DMS53 treated with DMSO at 0.1 percent for 48 hours (cell line): ENCODE data around the gene PRND.
"Not testable (repeated sequence)": the region's sequence is repeated elsewhere in the genome, so short reads cannot be mapped to it uniquely, and the experiment has no call there.

Experiments
- DNase-seq: peaks from one replicate; lab custom pipeline; 2025; ENCODE audit not compliant: unreplicated experiment; lab: John Stamatoyannopoulos, UW

Gene PRND

GRCh38 chr20:4736875-4737274 lies 15.2 kb downstream of the PRND start:
- DNase-seq, result no peak

DNA sequence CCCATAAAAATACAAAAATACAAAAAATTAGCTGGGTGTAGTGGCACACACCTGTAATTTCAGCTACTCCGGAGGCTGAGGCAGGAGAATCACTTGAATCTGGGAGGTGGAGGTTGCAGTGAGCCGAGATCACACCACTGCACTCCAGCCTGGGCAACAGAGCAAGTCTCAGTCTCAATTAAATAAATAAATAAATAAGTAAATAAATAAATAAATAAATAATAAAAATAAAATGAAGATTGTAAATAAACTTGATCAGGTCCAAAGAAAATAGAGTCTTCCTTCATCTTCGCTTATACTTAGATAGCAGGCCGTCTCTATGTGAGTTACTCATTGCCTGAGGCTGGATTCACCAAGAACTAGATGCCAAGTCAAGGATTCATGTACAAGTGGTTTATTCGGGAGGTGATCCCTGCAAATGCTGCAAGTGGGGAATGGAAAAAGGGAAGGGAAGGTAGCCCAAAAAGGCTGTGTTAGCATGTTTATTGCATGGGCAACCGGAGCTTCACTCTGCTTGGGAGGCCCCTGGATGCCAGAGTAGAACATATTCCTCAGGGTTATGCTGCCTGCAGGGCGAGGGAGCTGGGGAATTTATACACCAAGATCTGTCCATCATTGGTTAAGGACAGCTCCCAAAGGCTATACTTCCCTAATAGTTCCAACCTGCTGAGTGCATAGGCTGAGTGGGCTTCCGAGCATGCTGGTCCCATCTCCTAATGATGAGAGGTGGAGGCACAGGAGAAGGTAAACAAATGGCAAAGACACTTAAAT lies 16.3 kb downstream of the PRND start:
- no peak for DNase-seq

DNA sequence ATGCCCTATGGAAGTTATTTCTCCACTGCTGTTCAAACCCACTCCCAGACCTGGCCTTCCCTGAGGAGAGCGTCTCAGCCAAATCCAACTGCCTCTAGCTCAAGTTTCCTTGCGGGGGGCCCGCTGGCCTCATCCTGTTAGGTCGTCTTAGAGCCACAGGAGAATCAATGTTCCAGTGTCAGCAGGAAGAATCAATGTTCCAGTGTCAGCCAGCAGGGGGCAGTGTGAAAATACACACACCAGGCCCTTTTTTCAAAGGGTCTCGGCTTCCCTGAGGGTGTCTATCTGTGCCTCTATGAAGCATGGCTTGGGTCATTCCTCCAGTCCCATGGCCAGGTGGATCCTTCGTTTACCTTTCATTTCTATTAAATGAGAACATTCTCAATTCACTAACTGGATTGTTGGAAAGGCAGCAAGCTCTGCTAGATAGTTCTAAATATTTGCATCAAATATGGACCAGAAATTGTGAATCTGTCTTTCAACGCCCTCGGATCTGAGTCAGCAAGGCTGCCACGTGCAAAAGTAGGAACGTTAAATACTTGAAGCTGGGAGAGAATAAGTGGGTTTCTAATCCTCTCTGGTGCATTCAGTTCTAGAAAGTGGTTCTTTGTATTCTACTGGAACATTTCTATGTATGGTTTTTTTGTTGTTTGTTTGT lies 19.2 kb downstream of the PRND start:
- no peak for DNase-seq

DNA sequence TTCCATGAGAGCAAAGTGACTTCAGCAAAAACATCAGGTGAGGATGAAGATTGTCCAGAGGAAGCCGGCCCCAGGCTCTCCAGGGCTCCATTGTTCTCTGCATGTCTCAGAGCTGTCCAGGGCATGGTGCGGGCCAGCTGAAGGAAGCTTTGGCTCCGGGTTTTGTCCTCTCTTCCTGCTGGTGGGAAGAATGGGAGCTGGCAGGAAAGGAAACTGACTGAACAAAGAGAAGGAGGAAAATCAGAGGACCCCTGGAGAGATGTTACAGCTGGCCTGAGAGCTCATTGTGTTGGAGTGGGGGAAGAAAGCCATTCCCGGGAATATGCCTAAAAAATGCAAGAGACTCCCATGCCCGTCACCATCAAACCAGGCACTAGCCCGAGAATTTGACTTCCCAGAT lies 27.1 kb downstream of the PRND start:
- no peak for DNase-seq

DNA sequence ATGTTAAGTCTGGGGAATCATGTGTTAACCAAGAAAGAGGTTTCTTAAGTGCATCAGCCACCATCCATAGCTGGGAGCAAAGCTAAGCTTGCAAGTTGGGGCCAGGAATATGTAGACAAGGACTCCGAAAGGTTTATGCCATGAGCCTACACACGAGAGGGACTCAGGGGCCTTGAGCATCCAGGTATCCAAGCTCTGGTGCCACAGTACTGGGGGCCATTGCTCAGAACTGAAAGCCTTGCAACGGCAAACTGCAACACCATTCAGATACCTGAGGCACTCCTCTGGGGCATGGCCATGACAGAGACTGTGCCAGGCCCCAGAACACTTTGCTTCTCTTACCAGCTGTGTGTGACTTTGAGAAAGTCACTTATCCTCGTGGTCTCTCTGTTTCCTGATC lies 27.6 kb downstream of the PRND start:
- no peak for DNase-seq

GRCh38 chr20:4750381-4750780 lies 28.7 kb downstream of the PRND start:
- no peak for DNase-seq

DNA sequence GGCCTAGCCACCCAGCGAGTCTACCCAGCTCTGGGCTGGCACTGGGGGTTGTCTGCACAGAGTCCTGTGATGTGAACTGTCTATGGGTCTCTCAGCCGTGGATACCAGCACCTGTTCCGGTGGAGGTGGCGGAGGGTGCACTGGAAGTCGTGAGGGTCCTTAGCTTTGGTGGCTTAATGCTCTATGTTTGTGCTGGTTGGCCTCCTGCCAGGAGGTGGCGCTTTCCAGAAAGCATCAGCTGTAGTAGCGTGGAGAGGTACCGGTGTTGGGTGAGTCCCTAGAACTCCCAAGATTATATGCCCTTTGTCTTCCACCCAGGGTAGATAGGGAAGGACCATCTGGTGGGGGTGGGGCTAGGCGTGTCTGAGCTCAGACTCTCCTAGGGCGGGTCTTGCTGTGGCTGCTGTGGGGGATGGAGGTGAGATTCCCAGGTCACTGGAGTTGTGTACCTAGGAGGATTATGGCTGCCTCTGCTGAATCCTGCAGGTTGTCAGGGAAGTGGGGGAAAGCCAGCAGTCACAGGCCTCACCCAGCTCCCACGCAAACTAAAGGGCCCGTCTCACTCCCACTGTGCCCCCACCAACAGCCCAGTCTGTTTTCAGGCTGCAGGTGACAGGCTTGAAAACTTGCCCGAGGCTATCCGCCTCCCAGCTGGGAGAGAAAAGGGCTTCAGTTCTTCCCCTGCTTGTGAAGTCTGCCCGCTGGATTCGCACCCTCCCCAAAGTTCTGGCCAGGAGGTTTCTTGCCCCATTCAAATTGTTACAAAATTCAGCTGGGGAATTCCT lies 37.6 kb downstream of the PRND start:
- DNase-seq, result not testable (repeated sequence)

DNA sequence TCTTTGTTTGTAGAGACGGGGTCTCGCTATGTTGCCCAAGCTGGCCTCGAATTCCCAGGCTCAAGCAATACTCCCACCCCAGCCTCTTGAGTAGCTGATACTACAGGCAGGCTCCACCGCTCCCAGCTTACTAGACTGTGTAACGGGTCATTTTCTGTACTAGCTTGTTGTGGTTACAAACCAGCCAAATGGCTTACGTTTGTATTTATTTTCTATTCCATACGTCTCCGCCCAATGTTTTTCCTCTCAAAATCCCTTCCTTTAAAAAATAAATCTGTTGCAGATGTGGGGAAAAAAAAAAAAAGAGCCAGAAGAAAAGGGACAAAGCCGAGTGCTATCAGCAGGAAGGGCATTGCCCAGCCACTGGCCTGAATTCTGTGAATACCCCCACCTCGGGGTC lies 41.6 kb downstream of the PRND start:
- no peak for DNase-seq

- DNase-seq, result no peak
These were observed 42.2 kb downstream of the PRND start for GRCh38 chr20:4763723-4764510.

DNA sequence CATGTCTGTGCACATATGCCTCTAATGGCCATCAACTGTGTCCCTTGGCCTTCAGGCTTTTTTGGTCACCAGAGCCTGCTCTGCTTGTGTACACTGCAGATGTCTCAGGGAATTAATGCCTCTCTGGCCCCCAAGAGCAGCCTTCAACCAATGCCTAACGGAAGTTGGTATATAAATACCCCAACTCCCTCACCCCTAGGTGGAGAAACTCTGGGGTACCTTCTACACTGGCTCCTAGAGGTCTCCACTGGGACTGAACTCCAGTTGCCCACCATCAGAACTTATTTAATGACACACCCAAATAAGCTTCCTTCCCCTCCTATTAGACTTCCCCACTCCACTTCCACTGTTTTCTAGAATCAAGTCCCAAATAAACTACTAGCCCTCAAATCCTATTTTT lies 43.1 kb downstream of the PRND start:
- no peak for DNase-seq

- DNase-seq, result no peak
These were observed 44.0 kb downstream of the PRND start for GRCh38 chr20:4765681-4766080.

- no peak for DNase-seq
These were observed 44.9 kb downstream of the PRND start for GRCh38 chr20:4766631-4767030.

GRCh38 chr20:4767084-4767483 lies 45.4 kb downstream of the PRND start:
- DNase-seq, result no peak

- no peak for DNase-seq
These were observed 47.6 kb downstream of the PRND start for GRCh38 chr20:4769328-4769727.

- no peak for DNase-seq
These were observed 48.3 kb downstream of the PRND start for GRCh38 chr20:4770026-4770425.

- no peak for DNase-seq
These were observed 49.3 kb downstream of the PRND start for GRCh38 chr20:4771004-4771403.

- no peak for DNase-seq
These were observed 50.4 kb downstream of the PRND start for GRCh38 chr20:4772132-4772531.

DNA sequence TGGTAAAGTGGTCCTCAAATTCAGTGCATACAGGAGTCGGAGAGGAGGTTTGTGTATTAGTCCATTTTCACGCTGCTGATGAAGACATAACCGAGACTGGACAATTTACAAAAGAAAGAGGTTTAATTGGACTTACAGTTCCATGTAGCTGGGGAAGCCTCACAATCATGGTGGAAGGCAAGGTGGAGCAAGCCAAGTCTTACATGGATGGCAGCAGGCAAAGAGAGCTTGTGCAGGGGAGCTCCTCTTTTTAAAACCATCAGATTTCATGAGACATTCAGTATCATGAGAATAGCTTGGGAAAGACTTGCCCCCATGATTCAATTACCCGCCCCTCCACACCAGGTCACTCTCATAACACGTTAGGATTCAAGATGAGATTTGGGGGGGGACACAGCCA lies 51.3 kb downstream of the PRND start:
- DNase-seq, result not testable (repeated sequence)

- DNase-seq, result no peak
These were observed 52.0 kb downstream of the PRND start for GRCh38 chr20:4773736-4774135.

DNA sequence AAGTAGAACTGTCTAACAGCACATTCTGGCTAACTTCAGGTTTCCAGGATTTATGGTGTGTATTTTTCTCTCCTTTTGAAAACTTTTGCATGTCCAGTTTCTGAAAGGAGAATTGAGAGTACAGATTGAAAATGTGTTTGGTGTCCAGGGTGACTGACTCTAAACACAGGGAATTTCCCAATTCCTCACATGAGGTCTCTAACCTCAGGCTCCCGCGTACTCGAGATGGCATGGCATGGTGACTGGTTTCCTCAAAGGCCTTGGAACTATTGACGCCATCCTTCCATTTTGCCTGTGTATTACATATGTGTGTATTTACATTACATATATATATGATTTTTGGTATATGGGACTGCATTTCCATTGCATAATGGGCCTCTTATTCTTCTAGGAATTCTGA lies 52.5 kb downstream of the PRND start:
- DNase-seq, result no peak
